GM13977 (cell line): ENCODE results near the gene KANK4.
A peak's percentile ranks its signal among the peaks of the same experiment; 100 is the strongest.

Source experiments
- DNase-seq: peaks from one replicate; pipeline ENCODE4 v3.0.0; 2012; ENCODE audit warnings: low spot score
- in situ Hi-C: fragments of 300-500 bp; cut with MboI; formaldehyde crosslinking; loops from one replicate; pipeline ENCODE4 v1.12.0; 2022; ENCODE audit warnings: low sequenced_read_pairs, low pct_unique_long_range_greater_than_20kb, mixed read lengths, inconsistent platforms; ENCODE audit not compliant: unreplicated experiment
- TF ChIP-seq, protein P1 (sequence below): IDR thresholded peaks from 2 replicates; pipeline ENCODE4 v1.5.1; 2012; ENCODE audit warnings: mild to moderate bottlenecking, control low read depth; ENCODE audit not compliant: insufficient read depth; ENCODE audit errors: extremely low read depth, missing control alignments

Gene KANK4

DNA sequence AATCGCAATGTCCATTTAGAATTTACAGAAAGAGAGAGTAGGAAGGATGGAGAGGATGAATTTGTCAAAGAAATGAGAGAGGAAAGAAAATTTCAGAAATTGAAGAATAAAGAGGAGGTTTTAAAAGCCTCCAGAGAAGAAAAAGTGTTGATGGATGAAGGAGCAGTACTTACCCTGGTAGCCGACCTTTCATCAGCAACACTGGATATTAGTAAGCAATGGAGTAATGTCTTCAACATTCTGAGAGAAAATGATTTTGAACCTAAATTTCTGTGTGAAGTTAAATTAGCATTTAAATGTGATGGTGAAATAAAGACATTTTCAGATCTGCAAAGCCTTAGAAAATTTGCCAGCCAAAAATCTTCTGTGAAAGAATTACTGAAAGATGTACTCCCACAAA lies 112.0 kb downstream of the KANK4 start:
- TF ChIP-seq, protein P1, sequence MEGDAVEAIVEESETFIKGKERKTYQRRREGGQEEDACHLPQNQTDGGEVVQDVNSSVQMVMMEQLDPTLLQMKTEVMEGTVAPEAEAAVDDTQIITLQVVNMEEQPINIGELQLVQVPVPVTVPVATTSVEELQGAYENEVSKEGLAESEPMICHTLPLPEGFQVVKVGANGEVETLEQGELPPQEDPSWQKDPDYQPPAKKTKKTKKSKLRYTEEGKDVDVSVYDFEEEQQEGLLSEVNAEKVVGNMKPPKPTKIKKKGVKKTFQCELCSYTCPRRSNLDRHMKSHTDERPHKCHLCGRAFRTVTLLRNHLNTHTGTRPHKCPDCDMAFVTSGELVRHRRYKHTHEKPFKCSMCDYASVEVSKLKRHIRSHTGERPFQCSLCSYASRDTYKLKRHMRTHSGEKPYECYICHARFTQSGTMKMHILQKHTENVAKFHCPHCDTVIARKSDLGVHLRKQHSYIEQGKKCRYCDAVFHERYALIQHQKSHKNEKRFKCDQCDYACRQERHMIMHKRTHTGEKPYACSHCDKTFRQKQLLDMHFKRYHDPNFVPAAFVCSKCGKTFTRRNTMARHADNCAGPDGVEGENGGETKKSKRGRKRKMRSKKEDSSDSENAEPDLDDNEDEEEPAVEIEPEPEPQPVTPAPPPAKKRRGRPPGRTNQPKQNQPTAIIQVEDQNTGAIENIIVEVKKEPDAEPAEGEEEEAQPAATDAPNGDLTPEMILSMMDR = no peak
- in situ Hi-C loops = no loop called here
- DNase-seq = no peak

DNA sequence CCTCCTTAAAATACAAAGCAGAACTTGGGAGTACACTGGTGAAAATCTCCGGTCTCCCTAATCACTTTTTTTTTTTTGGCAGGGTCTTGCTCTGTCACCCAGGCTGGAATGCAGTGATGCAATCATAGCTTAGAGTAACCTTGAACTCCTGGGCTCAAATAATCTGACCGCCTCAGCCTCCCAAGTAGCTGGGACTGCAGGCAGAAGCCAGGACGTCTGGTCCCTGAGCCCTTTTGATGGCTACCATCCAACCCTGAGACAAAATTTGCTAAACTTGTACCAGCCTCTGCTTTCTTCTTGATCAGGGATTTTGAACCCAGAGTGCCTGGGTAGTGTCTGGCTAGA lies 120.5 kb downstream of the KANK4 start:
- no peak for DNase-seq
- TF ChIP-seq, protein P1 = no peak
- in situ Hi-C loops = no loop called here

DNA sequence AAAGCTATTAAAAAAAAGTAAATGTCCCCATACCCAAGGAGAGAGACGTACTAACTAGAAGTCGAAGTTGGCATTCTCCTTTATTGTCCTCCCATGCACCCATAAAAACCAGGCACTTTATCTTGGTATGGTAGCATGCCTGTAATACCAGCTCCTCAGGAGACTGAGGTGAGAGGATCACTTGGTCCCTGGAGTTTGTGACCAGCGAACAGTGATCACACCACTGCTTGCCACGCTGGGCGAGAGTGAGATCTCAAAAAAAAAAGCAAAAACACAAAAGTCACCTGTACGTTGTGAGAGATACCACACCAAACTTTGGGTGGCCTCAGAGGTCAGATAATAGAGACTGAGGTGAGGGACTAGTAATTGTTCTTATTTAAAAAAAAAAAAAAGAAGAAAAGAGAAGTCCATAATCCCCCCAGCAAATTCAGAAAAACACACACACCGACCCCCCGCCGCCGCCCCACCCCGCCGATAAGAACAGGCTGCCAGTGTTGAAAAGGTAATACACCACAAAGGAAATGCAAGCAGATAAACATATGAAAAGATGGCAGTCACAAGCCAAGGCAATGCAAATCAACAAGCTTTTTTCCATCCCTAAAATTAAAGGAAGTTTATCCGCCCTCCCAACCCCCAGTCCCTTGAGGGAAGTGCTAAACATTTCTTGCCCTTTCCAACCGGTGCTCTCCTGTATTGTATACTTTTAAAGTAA lies 121.0 kb downstream of the KANK4 start:
- TF ChIP-seq, protein P1 = no peak
- no peak for DNase-seq
- in situ Hi-C loops = no loop called here

DNA sequence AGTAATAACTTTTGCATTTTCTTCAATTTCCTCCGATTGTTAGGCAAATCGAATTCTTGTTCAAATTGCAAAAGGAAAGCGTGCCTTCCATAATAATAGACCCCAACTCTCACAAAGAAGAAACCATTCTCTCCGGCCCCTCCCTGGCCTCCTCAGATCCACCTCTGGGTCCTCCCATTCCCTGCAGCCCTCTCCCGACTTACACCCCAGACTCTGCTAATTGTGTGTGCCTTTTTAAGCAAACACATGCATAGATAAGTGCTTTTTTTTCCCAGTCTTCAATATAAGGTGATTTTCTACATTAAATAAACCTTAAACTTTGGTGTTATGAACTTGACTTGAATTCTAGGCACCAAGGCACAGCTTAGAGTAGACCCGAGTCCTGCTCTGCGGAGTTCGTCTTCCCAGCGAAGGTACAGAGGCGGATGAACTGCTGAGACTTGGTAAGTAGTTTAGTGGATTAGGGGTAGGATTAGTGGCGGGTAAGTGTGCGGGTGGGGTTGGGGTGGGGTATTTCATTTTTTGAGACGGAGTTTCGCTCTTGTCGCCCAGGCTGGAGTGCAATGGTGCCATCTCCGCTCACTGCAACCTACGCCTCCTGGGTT lies 123.0 kb downstream of the KANK4 start:
- TF ChIP-seq, protein P1 = no peak
- in situ Hi-C loops = no loop called here
- DNase-seq = no peak

DNA sequence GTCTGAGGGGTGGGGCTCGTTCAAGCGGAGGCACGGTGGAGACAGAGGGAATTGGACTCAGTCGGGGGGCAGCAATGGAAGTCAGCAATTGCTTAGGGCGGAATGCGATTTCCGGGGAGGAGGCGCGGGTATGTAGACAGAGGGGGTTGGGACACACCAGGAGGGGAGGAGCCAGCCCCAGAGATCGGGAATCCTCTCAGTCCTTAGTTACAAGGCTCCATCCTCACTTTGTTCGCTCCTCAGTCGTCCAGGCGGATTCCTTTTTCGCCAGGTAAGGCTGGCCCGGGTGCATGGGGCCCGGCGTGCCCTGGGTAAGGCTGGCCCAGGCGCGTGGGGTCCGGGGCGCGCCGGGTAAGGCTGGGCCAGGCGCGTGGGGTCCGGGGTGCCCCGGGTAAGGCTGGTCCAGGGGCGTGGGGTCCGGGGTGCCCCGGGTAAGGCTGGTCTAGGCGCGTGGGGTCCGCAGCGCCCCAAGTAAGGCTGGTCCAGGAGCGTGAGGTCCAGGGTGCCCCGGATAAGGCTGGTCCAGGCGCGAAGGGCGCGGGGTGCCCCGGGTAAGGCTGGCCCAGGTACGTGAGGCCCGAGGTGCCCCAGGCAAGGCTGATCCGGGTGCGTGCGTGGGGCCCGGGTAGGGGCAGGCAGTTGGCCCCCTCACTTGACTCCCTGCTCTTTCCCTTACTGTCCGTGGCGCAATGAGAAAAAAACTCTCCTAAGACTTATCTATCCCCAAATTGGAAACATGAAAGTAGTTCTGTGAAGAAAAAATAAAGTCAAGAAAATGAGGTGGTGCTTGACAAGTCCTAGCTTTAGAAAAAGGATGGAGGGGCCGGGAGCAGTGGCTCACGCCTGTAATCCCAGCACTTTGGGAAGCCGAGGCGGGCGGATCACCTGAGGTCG lies 124.3 kb downstream of the KANK4 start, which contains the start of gene L1TD1:
TSS of gene L1TD1 (plus strand) at position 199 of the 894 bp plus-strand sequence. CDS start 11,780 bp downstream, outside the sequence.
- in situ Hi-C loops = no loop called here
- DNase-seq = peak; percentile 23
- TF ChIP-seq, protein P1 = no peak

DNA sequence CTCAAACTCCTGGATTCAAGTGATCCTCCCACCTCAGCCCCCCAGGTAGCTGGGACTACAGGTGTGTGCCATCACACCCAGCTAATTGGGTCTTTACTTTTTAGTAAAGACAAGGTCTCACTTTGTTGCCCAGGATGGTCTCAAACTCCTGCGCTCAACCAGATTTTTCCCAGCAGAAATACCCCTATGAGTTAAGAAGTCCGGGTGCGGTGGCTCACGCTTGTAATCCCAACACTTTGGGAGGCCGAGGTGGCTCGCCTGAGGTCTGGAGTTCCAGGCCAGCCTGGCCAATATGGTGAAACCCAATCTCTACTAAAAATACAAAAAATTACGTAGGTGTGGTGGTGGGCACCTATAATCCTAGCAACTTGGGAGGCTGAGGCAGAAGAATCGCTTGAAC lies 131.1 kb downstream of the KANK4 start:
- DNase-seq = no peak
- TF ChIP-seq, protein P1 = no peak
- in situ Hi-C loops = no loop called here
